ENCODE results near the gene MARCHF9. TPM values are rescaled to one million over a fixed set of nuclear protein-coding genes. Genes with fewer than 3 reads are reported as not detected.

MARCHF9 gene
- total RNA-seq, 1 donor from 2014 or later = 34.3 TPM

- TF ChIP-seq CTCF (IDR thresholded peaks at IDR 0.05; ENCODE audit: unreplicated experiment) = peak; percentile 40
- peaks cover 8% of the 10 kb centered on the region for H3K36me3 Mint-ChIP-seq (ENCODE audit: insufficient read depth)
- H3K9me3 Mint-ChIP-seq (ENCODE audit: low read depth) = no peaks in the 10 kb centered on the region
- H3K4me1 Mint-ChIP-seq (ENCODE audit: low read depth) = peaks cover 10% of the 10 kb centered on the region
- peaks cover 63% of the 10 kb centered on the region for H3K27me3 Mint-ChIP-seq
- DNase-seq (ENCODE audit: low spot score, unreplicated experiment) = no peak
- H3K4me3 Mint-ChIP-seq (ENCODE audit: low read depth) = peak overlapping the region; percentile 60
- no peak overlapping the region for H3K27ac Mint-ChIP-seq
These were observed 10.2 kb downstream of the MARCHF9 start for GRCh38 chr12:57765003-57765697.

GRCh38 chr12:57765698-57766463 is 11.0 kb downstream of the MARCHF9 start:
- no peaks in the 10 kb centered on the region for H3K9me3 Mint-ChIP-seq (ENCODE audit: low read depth)
- H3K4me1 Mint-ChIP-seq (ENCODE audit: low read depth) = peaks cover 10% of the 10 kb centered on the region
- no peak for TF ChIP-seq CTCF (IDR thresholded peaks at IDR 0.05; ENCODE audit: unreplicated experiment)
- peak overlapping the region; percentile 52 for H3K4me3 Mint-ChIP-seq (ENCODE audit: low read depth)
- H3K36me3 Mint-ChIP-seq (ENCODE audit: insufficient read depth) = peaks cover 8% of the 10 kb centered on the region
- no peak for DNase-seq (ENCODE audit: low spot score, unreplicated experiment)
- no peak overlapping the region for H3K27ac Mint-ChIP-seq
- peaks cover 63% of the 10 kb centered on the region for H3K27me3 Mint-ChIP-seq

- Mint-ChIP-seq H3K36me3 (ENCODE audit: insufficient read depth) (peaks cover 8% of the 10 kb centered on the region), H3K4me1 (ENCODE audit: low read depth) (peaks cover 14% of the 10 kb centered on the region), H3K27me3 (peaks cover 63% of the 10 kb centered on the region), H3K9me3 (ENCODE audit: low read depth) (no peaks in the 10 kb centered on the region), H3K4me3 (ENCODE audit: low read depth) (peak within 1 kb of the TSS; percentile 52), H3K27ac (no peak within 1 kb of the TSS)
- DNase-seq (ENCODE audit: low spot score, unreplicated experiment) = no peak
- TF ChIP-seq CTCF (IDR thresholded peaks at IDR 0.05; ENCODE audit: unreplicated experiment) = no peak
These were observed 11.8 kb downstream of the MARCHF9 start, which contains the start of gene CYP27B1 for GRCh38 chr12:57766464-57767304. TSS of gene CYP27B1 (minus strand) at chr12:57767078. CDS start at chr12:57767041, 37 bp downstream.

GRCh38 chr12:57767305-57767698 is 12.4 kb downstream of the MARCHF9 start:
- DNase-seq (ENCODE audit: low spot score, unreplicated experiment) = no peak
- H3K4me3 Mint-ChIP-seq (ENCODE audit: low read depth) = no peak overlapping the region
- H3K9me3 Mint-ChIP-seq (ENCODE audit: low read depth) = no peaks in the 10 kb centered on the region
- peaks cover 61% of the 10 kb centered on the region for H3K27me3 Mint-ChIP-seq
- H3K4me1 Mint-ChIP-seq (ENCODE audit: low read depth) = peaks cover 17% of the 10 kb centered on the region
- H3K36me3 Mint-ChIP-seq (ENCODE audit: insufficient read depth) = peaks cover 8% of the 10 kb centered on the region
- no peak for TF ChIP-seq CTCF (IDR thresholded peaks at IDR 0.05; ENCODE audit: unreplicated experiment)
- H3K27ac Mint-ChIP-seq = no peak overlapping the region

GRCh38 chr12:57767876-57768275 is 13.0 kb downstream of the MARCHF9 start:
- H3K27ac Mint-ChIP-seq = no peak overlapping the region
- no peak for TF ChIP-seq CTCF (IDR thresholded peaks at IDR 0.05; ENCODE audit: unreplicated experiment)
- no peaks in the 10 kb centered on the region for H3K9me3 Mint-ChIP-seq (ENCODE audit: low read depth)
- peaks cover 8% of the 10 kb centered on the region for H3K36me3 Mint-ChIP-seq (ENCODE audit: insufficient read depth)
- DNase-seq (ENCODE audit: low spot score, unreplicated experiment) = no peak
- peaks cover 18% of the 10 kb centered on the region for H3K4me1 Mint-ChIP-seq (ENCODE audit: low read depth)
- peaks cover 56% of the 10 kb centered on the region for H3K27me3 Mint-ChIP-seq
- H3K4me3 Mint-ChIP-seq (ENCODE audit: low read depth) = no peak overlapping the region
